Calu3 (cell line): ENCODE measurements around the gene CREBBP. TPM values are rescaled to one million over a fixed set of nuclear protein-coding genes. Genes with fewer than 3 reads are reported as not detected.
"Not testable (repeated sequence)": the region's sequence is repeated elsewhere in the genome, so short reads cannot be mapped to it uniquely, and the experiment has no call there.

Experiments used
- BruUV-seq: library from RNA; stranded (reverse); fragments of 400-500 nt; replicated peaks from 2 replicates; lab custom pipeline; 2021; lab: Mats Ljungman, UMichigan
- CTCF ChIA-PET: fragments of 300-600 bp; sonication (Branson Sonifier 250); formaldehyde crosslinking; loops from one replicate; lab custom pipeline; 2022; ENCODE audit warnings: antibody characterized with exemption; lab: Charles Lee
- DNase-seq: peaks from one replicate; pipeline ENCODE4 v3.0.0; 2022
- H3K27ac Mint-ChIP-seq: one replicate; pipeline ENCODE4 v1.8.0; 2022; ENCODE audit warnings: mixed read lengths; ENCODE audit not compliant: unreplicated experiment
- H3K27me3 Mint-ChIP-seq: one replicate; pipeline ENCODE4 v1.8.0; 2022; ENCODE audit warnings: mixed read lengths; ENCODE audit not compliant: unreplicated experiment
- H3K36me3 Mint-ChIP-seq: one replicate; pipeline ENCODE4 v1.8.0; 2022; ENCODE audit warnings: mild to moderate bottlenecking, moderate library complexity, mixed read lengths; ENCODE audit not compliant: insufficient read depth, unreplicated experiment
- H3K4me1 Mint-ChIP-seq: one replicate; pipeline ENCODE4 v1.8.0; 2022; ENCODE audit warnings: mild to moderate bottlenecking, low read depth, mixed read lengths; ENCODE audit not compliant: unreplicated experiment
- H3K4me3 Mint-ChIP-seq: one replicate; pipeline ENCODE4 v1.8.0; 2022; ENCODE audit warnings: mild to moderate bottlenecking, low read depth, moderate library complexity, mixed read lengths; ENCODE audit not compliant: unreplicated experiment
- H3K9me3 Mint-ChIP-seq: one replicate; pipeline ENCODE4 v1.8.0; 2022; ENCODE audit warnings: low read depth, mixed read lengths; ENCODE audit not compliant: unreplicated experiment
- intact Hi-C: fragments of 100-400 bp; cut with micrococcal nuclease; formaldehyde crosslinking; loops from one replicate; pipeline ENCODE4 v1.10.0; 2022; ENCODE audit not compliant: unreplicated experiment
- total RNA-seq: library from RNA; stranded (reverse); gene quantifications from 2 replicates; pipeline ENCODE4 v1.2.3, GENCODE V29; 2022
- TF ChIP-seq, protein P1 (sequence below): fragments of 200-600 bp; IDR thresholded peaks from one replicate; pipeline ENCODE4 v1.8.0; 2022; ENCODE audit warnings: antibody characterized with exemption; ENCODE audit not compliant: unreplicated experiment

The CREBBP gene
- total RNA-seq, 1 experiment from 2014 or later: 91.0 TPM

DNA sequence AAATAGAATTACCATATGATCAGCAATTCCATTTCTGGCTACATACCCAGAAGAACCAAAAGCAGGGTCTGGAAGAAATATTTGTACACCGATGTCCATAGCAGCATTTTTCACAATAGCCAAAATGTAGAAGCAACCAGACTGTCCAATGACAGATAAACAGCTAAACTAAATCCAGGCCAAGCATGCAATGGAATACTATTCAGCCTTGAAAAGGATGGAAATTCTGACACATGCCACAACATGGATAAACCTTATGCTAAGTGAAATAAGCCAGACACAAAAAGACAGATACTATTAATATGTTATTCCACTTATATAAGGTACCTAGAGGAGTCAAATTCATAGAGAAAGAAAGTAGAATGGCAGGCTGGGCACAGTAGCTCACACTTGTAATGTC is 25.9 kb upstream of the CREBBP start:
- intact Hi-C loops: no loop called here
- no peak overlapping the region for H3K27ac Mint-ChIP-seq
- TF ChIP-seq, protein P1, sequence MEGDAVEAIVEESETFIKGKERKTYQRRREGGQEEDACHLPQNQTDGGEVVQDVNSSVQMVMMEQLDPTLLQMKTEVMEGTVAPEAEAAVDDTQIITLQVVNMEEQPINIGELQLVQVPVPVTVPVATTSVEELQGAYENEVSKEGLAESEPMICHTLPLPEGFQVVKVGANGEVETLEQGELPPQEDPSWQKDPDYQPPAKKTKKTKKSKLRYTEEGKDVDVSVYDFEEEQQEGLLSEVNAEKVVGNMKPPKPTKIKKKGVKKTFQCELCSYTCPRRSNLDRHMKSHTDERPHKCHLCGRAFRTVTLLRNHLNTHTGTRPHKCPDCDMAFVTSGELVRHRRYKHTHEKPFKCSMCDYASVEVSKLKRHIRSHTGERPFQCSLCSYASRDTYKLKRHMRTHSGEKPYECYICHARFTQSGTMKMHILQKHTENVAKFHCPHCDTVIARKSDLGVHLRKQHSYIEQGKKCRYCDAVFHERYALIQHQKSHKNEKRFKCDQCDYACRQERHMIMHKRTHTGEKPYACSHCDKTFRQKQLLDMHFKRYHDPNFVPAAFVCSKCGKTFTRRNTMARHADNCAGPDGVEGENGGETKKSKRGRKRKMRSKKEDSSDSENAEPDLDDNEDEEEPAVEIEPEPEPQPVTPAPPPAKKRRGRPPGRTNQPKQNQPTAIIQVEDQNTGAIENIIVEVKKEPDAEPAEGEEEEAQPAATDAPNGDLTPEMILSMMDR: no peak
- no TSS peak for BruUV-seq
- H3K27me3 Mint-ChIP-seq: peaks cover 36% of the 10 kb centered on the region
- no peak overlapping the region for H3K4me3 Mint-ChIP-seq
- DNase-seq: no peak
- CTCF ChIA-PET: interaction anchor here (0.6 kb wide), 1 partner anchor 324 kb away, joined by 3 read pairs; no protein-coding TSS in a partner anchor
- H3K4me1 Mint-ChIP-seq: no peaks in the 10 kb centered on the region
- H3K9me3 Mint-ChIP-seq: no peaks in the 10 kb centered on the region
- no peaks in the 10 kb centered on the region for H3K36me3 Mint-ChIP-seq

DNA sequence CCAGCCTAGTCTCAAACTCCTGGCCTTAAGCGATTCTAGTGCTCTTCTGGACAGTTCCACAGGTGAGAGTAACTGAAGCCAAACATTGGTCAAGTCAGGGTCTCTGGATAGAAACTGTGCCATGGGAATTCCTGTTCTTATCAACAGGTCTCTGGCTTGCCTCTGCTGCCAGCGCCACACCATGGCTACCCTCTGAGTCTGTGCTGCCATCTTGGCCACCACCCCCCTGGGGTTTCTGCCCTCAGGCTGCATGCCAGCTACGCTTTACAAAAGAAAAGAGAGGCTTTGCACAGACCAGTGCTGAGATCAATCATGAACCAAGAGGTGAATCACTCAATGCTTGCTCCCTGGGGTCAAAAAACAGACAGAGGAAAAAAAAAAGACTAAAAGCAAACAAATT is 24.4 kb upstream of the CREBBP start:
- Mint-ChIP-seq H3K36me3 (no peaks in the 10 kb centered on the region), H3K4me3 (no peak overlapping the region), H3K27ac (no peak overlapping the region), H3K27me3 (peaks cover 34% of the 10 kb centered on the region), H3K9me3 (no peaks in the 10 kb centered on the region), H3K4me1 (no peaks in the 10 kb centered on the region)
- no TSS peak for BruUV-seq
- TF ChIP-seq, protein P1: no peak
- peak; percentile 9 for DNase-seq
- CTCF ChIA-PET: interaction anchor here (0.6 to 0.7 kb wide), 3 partner anchors 26 to 516 kb away, joined by 4 to 6 read pairs (median 5); no protein-coding TSS in a partner anchor
- intact Hi-C loops: no loop called here

DNA sequence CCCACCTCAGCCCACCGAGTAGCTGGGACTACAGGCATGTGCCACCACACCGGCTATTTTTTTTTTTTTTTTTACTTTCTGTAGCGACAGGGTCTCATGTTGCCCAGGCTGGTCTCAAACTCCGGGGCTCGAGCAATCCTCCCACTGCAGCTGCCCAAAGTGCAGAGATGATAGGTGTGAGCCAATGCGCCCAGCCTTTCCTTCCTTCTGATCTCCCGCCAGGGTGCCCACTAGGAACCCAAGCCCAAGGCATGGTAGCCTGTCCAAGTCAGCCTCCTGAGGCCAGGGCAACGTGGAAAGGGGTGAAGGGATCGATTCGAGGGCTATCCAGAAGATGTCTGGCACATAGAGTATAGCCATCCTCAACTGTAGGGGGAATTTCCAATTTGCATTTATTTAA is 9.6 kb upstream of the CREBBP start:
- Mint-ChIP-seq H3K27ac (no peak overlapping the region), H3K4me3 (no peak overlapping the region), H3K27me3 (peaks cover 34% of the 10 kb centered on the region), H3K4me1 (no peaks in the 10 kb centered on the region), H3K36me3 (no peaks in the 10 kb centered on the region), H3K9me3 (no peaks in the 10 kb centered on the region)
- no peak for DNase-seq
- no TSS peak for BruUV-seq
- intact Hi-C loops: no loop called here
- TF ChIP-seq, protein P1: no peak
- CTCF ChIA-PET: no interaction called here

- Mint-ChIP-seq H3K27me3 (peaks cover 34% of the 10 kb centered on the region), H3K9me3 (no peaks in the 10 kb centered on the region), H3K27ac (no peak overlapping the region), H3K4me1 (no peaks in the 10 kb centered on the region), H3K4me3 (no peak overlapping the region), H3K36me3 (no peaks in the 10 kb centered on the region)
- DNase-seq: no peak
- no TSS peak for BruUV-seq
- CTCF ChIA-PET: interaction anchor here (0.6 kb wide), 1 partner anchor 9 kb away, joined by 4 read pairs; the partner anchor contains the start of gene CREBBP
- TF ChIP-seq, protein P1: no peak
- intact Hi-C loops: no loop called here
These were observed 8.5 kb upstream of the CREBBP start for GRCh38 chr16:3889059-3889458.

- BruUV-seq, intact Hi-C loops, H3K4me1 Mint-ChIP-seq, H3K9me3 Mint-ChIP-seq, CTCF ChIA-PET, H3K4me3 Mint-ChIP-seq, H3K27ac Mint-ChIP-seq, DNase-seq: not testable (repeated sequence)
- peaks cover 20% of the 10 kb centered on the region for H3K27me3 Mint-ChIP-seq
- peaks cover 16% of the 10 kb centered on the region for H3K36me3 Mint-ChIP-seq
These were observed 5.5 kb upstream of the CREBBP start for GRCh38 chr16:3885999-3886398.
